Type B pancreatic cell (in vitro differentiated cells): ENCODE results near the gene FBXW4. TPM values are rescaled to one million over a fixed set of nuclear protein-coding genes. Genes with fewer than 3 reads are reported as not detected.

ENCODE experiments used
- DNase-seq: peaks from one replicate; pipeline ENCODE4 v3.0.0; 2021; ENCODE audit warnings: mixed read lengths; ENCODE audit not compliant: unreplicated experiment; ENCODE audit errors: extremely low spot score
- H3K27ac Mint-ChIP-seq: 2 replicates; pipeline ENCODE4 v1.8.0; 2021; ENCODE audit warnings: mild to moderate bottlenecking, mixed read lengths
- H3K27me3 Mint-ChIP-seq: 2 replicates; pipeline ENCODE4 v1.8.0; 2021; ENCODE audit warnings: mixed read lengths
- H3K36me3 Mint-ChIP-seq: 2 replicates; pipeline ENCODE4 v1.8.0; 2021; ENCODE audit warnings: mixed read lengths
- H3K4me1 Mint-ChIP-seq: one replicate; pipeline ENCODE4 v1.8.0; 2021; ENCODE audit warnings: mixed read lengths; ENCODE audit not compliant: unreplicated experiment
- H3K4me3 Mint-ChIP-seq: 2 replicates; pipeline ENCODE4 v1.8.0; 2021; ENCODE audit warnings: mild to moderate bottlenecking, mixed read lengths
- H3K9me3 Mint-ChIP-seq: 2 replicates; pipeline ENCODE4 v1.8.0; 2021; ENCODE audit warnings: mixed read lengths
- total RNA-seq: library from RNA; stranded (reverse); gene quantifications from 2 replicates; pipeline ENCODE4 v1.2.1, GENCODE V29; 2021; ENCODE audit warnings: low replicate concordance
- TF ChIP-seq, protein P1 (sequence below): fragments of 200-600 bp; sonication (generic); conservative IDR thresholded peaks from 2 replicates; pipeline ENCODE4 v1.5.0; 2021; ENCODE audit warnings: antibody characterized with exemption, mild to moderate bottlenecking

Gene FBXW4
- total RNA-seq, 1 donor from 2014 or later, result 43.7 TPM

DNA sequence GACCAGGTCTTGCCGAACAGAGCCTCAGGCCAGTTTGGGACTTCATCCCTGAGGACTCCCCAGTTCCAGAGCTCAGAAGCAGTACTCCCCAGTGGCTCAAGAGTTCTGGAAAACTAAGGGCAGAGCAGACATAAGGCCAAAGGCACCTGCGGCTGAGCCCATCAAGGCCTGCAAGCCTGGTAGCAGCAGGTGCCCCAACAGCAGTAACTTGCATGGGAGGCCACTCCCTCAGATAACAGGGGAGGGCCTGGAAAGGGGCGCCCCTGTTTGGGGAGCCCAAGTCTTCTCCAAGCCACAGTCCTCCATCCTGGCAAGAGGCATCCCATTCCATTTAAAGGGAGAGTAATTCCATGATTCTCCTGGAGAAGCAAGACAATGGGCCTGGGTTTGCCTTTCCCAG, 119.9 kb downstream of the FBXW4 start:
- DNase-seq, result no peak
- Mint-ChIP-seq H3K9me3 (no peaks in the 10 kb centered on the region), H3K36me3 (no peaks in the 10 kb centered on the region), H3K4me3 (no peak overlapping the region), H3K27ac (no peak overlapping the region), H3K27me3 (peaks cover 20% of the 10 kb centered on the region), H3K4me1 (no peaks in the 10 kb centered on the region)
- TF ChIP-seq, protein P1, sequence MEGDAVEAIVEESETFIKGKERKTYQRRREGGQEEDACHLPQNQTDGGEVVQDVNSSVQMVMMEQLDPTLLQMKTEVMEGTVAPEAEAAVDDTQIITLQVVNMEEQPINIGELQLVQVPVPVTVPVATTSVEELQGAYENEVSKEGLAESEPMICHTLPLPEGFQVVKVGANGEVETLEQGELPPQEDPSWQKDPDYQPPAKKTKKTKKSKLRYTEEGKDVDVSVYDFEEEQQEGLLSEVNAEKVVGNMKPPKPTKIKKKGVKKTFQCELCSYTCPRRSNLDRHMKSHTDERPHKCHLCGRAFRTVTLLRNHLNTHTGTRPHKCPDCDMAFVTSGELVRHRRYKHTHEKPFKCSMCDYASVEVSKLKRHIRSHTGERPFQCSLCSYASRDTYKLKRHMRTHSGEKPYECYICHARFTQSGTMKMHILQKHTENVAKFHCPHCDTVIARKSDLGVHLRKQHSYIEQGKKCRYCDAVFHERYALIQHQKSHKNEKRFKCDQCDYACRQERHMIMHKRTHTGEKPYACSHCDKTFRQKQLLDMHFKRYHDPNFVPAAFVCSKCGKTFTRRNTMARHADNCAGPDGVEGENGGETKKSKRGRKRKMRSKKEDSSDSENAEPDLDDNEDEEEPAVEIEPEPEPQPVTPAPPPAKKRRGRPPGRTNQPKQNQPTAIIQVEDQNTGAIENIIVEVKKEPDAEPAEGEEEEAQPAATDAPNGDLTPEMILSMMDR, result no peak

DNA sequence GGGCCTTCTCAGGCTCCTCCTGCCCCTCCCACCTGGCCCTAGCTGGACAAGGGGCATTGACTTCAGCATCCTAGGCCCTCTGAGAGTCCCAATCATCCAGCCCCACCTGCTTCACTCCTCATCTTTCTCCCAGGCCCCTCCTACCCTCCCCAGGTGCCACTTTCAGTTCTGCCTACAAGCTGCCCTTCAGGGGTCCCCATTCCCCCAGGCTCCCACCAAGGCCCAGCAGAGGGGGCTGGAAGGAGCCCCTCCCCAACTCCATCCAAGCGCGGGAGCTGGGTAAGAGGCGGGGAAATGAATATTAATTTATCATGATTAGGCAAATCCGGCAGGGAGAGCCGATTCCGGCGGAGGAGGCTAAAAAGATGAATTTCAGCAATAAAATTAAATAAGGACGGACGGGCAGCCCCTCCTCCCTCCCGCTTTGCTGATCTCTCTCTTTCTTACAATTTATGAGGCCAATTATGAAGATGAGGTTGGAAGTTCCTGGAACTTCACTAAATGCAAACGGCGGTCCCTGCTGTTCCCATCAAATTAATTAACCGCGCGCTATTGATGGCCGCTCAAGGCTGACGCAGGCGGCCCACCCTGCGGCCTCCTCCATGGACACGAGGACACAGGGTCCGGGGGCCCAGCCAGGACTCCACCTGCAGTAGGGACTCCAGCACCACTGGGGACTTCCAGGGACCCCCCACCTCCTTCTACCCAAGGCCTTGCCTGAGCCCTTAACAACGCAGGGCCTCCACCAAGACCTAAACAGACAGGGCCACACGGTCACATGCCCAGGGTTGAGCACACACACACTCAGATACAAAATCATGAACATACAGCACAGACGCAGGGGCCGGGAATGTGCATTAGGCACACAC, 120.9 kb downstream of the FBXW4 start:
- TF ChIP-seq, protein P1, result no peak
- DNase-seq, result no peak
- H3K27me3 Mint-ChIP-seq, result peaks cover 28% of the 10 kb centered on the region
- no peak overlapping the region for H3K27ac Mint-ChIP-seq
- H3K4me3 Mint-ChIP-seq, result no peak overlapping the region
- no peaks in the 10 kb centered on the region for H3K36me3 Mint-ChIP-seq
- H3K4me1 Mint-ChIP-seq, result no peaks in the 10 kb centered on the region
- no peaks in the 10 kb centered on the region for H3K9me3 Mint-ChIP-seq

DNA sequence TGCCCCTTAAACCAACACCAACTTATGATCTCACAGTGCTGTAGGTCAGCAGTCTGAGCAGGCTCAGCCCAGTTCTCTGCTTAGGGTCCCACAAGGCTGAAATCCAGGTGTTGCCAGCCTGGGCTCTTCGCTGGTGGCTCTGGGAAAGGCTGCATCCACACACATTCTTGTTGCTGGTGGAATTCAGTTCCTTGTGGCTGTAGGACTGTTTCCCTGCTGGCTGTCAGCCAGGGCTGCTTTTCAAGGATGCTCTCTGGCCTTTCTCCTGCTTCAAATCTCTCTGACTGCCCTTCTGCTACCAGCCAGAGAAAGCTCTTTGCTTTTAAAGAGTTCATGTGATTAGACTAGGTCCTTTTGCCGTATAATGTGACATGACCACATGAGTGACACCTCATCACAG, 122.2 kb downstream of the FBXW4 start:
- Mint-ChIP-seq H3K27me3 (peaks cover 40% of the 10 kb centered on the region), H3K4me3 (no peak overlapping the region), H3K9me3 (no peaks in the 10 kb centered on the region), H3K27ac (no peak overlapping the region), H3K36me3 (no peaks in the 10 kb centered on the region), H3K4me1 (no peaks in the 10 kb centered on the region)
- TF ChIP-seq, protein P1, result no peak
- DNase-seq, result no peak

DNA sequence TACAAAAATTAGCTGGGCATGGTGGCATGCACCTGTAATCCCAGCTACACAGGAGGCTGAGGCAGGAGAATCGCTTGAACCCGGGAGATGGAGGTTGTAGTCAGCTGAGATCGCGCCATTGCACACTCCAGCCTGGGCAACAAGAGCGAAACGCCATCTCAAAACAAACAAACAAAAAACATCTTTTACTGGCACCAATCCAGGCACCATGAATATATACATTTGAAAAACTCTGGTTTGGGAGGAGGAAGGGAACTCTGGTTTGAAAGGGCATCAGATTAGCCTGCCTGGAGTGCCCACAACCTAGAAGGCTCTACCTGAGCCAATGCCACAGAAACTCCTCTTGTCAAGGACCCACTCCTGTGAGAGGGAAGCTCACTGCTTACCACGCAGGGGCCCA, 122.8 kb downstream of the FBXW4 start:
- TF ChIP-seq, protein P1, result no peak
- Mint-ChIP-seq H3K27ac (no peak overlapping the region), H3K4me1 (no peaks in the 10 kb centered on the region), H3K9me3 (no peaks in the 10 kb centered on the region), H3K4me3 (no peak overlapping the region), H3K36me3 (no peaks in the 10 kb centered on the region), H3K27me3 (peaks cover 47% of the 10 kb centered on the region)
- DNase-seq, result no peak

DNA sequence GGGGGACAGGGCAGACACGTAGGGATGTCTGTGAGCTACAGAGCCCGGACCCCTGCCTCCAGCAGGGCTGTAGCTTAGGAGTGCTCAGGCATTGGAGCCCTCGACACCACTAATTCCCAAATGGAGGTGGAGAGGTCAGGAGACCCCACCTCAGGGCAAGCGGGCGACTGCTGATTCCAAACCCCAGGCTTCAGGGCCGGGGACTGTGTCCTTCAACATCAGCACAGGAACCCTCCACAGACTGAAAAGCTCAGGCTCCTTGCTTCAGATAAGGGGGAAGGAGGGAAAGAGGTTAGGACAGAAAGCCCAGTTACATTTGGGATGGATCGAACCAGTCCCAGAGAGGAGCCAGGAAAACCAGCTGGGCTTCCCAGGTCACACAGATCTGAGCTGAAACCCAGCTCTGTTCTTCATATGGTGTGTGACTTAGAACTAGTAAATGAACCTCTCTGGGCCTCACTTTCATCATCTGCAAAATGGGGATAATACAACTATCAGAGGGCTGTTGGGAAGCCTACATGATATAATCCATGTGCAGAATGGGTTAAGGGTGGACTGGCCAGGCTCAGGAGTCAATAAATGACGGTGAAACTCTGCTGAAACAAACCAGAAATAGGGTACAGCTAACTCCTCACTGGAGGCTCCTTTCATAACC, 123.6 kb downstream of the FBXW4 start:
- H3K36me3 Mint-ChIP-seq, result no peaks in the 10 kb centered on the region
- no peaks in the 10 kb centered on the region for H3K9me3 Mint-ChIP-seq
- peak overlapping the region; percentile 59 for H3K4me3 Mint-ChIP-seq

More for the DNA sequence above, 123.6 kb downstream of the FBXW4 start:
- TF ChIP-seq, protein P1, result no peak
- Mint-ChIP-seq H3K27me3 (peaks cover 53% of the 10 kb centered on the region), H3K27ac (no peak overlapping the region), H3K4me1 (peaks cover 3% of the 10 kb centered on the region)
- DNase-seq, result no peak
